ENCODE data around the gene COPZ2.
"Not testable (repeated sequence)": the region's sequence is repeated elsewhere in the genome, so short reads cannot be mapped to it uniquely, and the experiment has no call there.

The COPZ2 gene

DNA sequence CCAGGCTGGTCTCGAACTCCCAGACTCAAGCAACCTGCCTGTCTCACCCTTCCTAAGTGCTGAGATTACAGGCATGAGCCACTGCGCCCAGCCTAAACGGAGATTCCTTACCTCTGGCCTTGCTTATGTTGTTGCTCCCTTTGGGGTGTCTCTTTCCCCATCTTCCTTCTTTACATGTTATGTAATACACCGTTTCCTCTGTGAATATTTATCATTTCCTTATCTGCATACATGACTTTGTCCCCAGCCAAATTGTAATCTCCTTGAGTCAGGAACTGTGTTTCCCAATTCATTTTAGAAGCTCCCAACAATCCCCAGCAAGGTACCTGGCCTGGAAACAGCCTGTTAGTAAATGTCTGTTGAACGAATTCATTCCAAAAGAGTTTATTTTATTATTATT is 15.7 kb downstream of the COPZ2 start:
- H3K9me2 ChIP-seq (replicated peaks; ENCODE audit: insufficient read depth, low read length), result no peaks in the 10 kb centered on the region
- H3K27ac ChIP-seq (ENCODE audit: low read depth, low read length), result no peak overlapping the region
- H3K79me2 ChIP-seq (ENCODE audit: insufficient read depth, low read length), result no peaks in the 10 kb centered on the region
- no peak overlapping the region for H3K9ac ChIP-seq (ENCODE audit: low read length)
- no peaks in the 10 kb centered on the region for H3K27me3 ChIP-seq (ENCODE audit: low read length)
- TF ChIP-seq, protein P1, sequence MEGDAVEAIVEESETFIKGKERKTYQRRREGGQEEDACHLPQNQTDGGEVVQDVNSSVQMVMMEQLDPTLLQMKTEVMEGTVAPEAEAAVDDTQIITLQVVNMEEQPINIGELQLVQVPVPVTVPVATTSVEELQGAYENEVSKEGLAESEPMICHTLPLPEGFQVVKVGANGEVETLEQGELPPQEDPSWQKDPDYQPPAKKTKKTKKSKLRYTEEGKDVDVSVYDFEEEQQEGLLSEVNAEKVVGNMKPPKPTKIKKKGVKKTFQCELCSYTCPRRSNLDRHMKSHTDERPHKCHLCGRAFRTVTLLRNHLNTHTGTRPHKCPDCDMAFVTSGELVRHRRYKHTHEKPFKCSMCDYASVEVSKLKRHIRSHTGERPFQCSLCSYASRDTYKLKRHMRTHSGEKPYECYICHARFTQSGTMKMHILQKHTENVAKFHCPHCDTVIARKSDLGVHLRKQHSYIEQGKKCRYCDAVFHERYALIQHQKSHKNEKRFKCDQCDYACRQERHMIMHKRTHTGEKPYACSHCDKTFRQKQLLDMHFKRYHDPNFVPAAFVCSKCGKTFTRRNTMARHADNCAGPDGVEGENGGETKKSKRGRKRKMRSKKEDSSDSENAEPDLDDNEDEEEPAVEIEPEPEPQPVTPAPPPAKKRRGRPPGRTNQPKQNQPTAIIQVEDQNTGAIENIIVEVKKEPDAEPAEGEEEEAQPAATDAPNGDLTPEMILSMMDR (IDR thresholded peaks at IDR 0.05; ENCODE audit: insufficient read depth, low read length, poor library complexity, severe bottlenecking), result no peak
- H3K36me3 ChIP-seq (ENCODE audit: low read length), result no peaks in the 10 kb centered on the region
- no peak overlapping the region for H3K4me2 ChIP-seq (ENCODE audit: low read depth, low read length, poor library complexity, severe bottlenecking)
- H2AFZ ChIP-seq (ENCODE audit: low read depth, low read length, severe bottlenecking), result no peak overlapping the region
- H3K9me3 ChIP-seq (ENCODE audit: insufficient read depth, low read length), result no peaks in the 10 kb centered on the region
- H4K20me1 ChIP-seq (ENCODE audit: low read depth, low read length), result no peaks in the 10 kb centered on the region
- no peaks in the 10 kb centered on the region for H3F3A ChIP-seq (ENCODE audit: insufficient read depth)
- no peak overlapping the region for H3K4me3 ChIP-seq (ENCODE audit: insufficient read depth, low read length, poor library complexity, severe bottlenecking)

- H3K9me2 ChIP-seq (replicated peaks; ENCODE audit: insufficient read depth, low read length); H3F3A ChIP-seq (ENCODE audit: insufficient read depth); H3K79me2 ChIP-seq (ENCODE audit: insufficient read depth, low read length); H2AFZ ChIP-seq (ENCODE audit: low read depth, low read length, severe bottlenecking); H3K27ac ChIP-seq (ENCODE audit: low read depth, low read length); H3K9me3 ChIP-seq (ENCODE audit: insufficient read depth, low read length); H3K4me3 ChIP-seq (ENCODE audit: insufficient read depth, low read length, poor library complexity, severe bottlenecking); H3K9ac ChIP-seq (ENCODE audit: low read length); H3K27me3 ChIP-seq (ENCODE audit: low read length); H3K36me3 ChIP-seq (ENCODE audit: low read length); H4K20me1 ChIP-seq (ENCODE audit: low read depth, low read length); H3K4me2 ChIP-seq (ENCODE audit: low read depth, low read length, poor library complexity, severe bottlenecking): not testable (repeated sequence)
Observed at GRCh38 chr17:48017817-48018158, 19.8 kb downstream of the COPZ2 start.

DNA sequence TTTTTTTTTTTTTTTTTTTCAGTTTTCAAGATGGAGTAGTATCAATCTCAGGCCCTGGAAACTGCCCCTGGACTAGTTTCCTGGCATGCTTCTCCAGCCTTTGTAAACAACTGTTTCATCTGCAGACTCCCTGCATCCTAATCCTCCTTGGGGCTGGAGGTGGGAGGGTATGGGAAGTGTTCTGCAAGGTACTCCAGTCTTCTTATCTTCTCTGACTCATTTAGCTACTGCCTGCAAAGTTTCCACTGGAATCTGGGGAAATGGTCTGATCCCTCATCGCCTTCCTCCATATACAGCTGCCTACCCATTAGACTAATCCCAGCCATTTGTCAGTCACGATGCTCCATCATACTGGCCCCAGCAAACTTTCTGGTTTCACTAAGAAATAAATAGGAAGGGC is 21.5 kb downstream of the COPZ2 start:
- Histone ChIP-seq H3K27ac (ENCODE audit: low read depth, low read length) (no peak overlapping the region), H2AFZ (ENCODE audit: low read depth, low read length, severe bottlenecking) (no peak overlapping the region), H3K27me3 (ENCODE audit: low read length) (no peaks in the 10 kb centered on the region), H3K9me3 (ENCODE audit: insufficient read depth, low read length) (no peaks in the 10 kb centered on the region), H3K9ac (ENCODE audit: low read length) (no peak overlapping the region), H3K4me2 (ENCODE audit: low read depth, low read length, poor library complexity, severe bottlenecking) (no peak overlapping the region), H3F3A (ENCODE audit: insufficient read depth) (0 out of 2 replicates have a peak, but pooled peaks cover under 1% of the 10 kb centered on the region), H3K79me2 (ENCODE audit: insufficient read depth, low read length) (no peaks in the 10 kb centered on the region), H3K9me2 (replicated peaks; ENCODE audit: insufficient read depth, low read length) (no peaks in the 10 kb centered on the region), H3K4me3 (ENCODE audit: insufficient read depth, low read length, poor library complexity, severe bottlenecking) (no peak overlapping the region), H4K20me1 (ENCODE audit: low read depth, low read length) (no peaks in the 10 kb centered on the region), H3K36me3 (ENCODE audit: low read length) (no peaks in the 10 kb centered on the region)
- no peak for TF ChIP-seq EZH2phosphoT487 (conservative IDR thresholded peaks at IDR 0.05; ENCODE audit: low read length)
- TF ChIP-seq, protein P1 (IDR thresholded peaks at IDR 0.05; ENCODE audit: insufficient read depth, low read length, poor library complexity, severe bottlenecking), result no peak

DNA sequence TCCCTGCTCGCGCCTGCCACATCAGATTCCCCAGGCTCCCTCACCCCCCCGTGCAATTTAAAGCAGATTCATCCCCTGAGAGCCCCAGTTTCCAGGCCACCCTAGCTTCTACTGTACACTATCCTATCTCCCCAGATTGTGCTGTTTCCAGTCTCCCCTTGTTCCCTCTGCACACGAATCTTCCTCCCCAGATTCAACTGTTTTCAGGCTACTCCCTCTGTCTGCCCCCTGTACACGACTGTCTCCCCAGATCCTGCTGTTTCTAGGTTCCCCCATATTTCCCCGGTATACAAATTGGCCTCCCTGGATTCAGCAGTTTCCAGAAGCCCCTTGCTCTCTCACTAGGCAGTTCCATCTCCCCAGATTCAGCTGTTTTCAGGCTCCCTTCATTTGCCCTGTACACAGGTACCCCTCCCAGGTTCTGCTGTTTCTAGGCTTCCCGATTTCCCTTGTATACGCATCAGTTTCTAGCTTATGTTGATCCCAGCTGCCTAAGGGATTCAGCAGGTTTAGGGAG is 22.9 kb downstream of the COPZ2 start:
- Histone ChIP-seq H3F3A (ENCODE audit: insufficient read depth) (0 out of 2 replicates have a peak, but pooled peaks cover 3% of the 10 kb centered on the region), H3K27me3 (ENCODE audit: low read length) (no peaks in the 10 kb centered on the region), H4K20me1 (ENCODE audit: low read depth, low read length) (no peaks in the 10 kb centered on the region), H3K9me2 (replicated peaks; ENCODE audit: insufficient read depth, low read length) (no peaks in the 10 kb centered on the region), H3K4me3 (ENCODE audit: insufficient read depth, low read length, poor library complexity, severe bottlenecking) (no peak overlapping the region), H3K79me2 (ENCODE audit: insufficient read depth, low read length) (no peaks in the 10 kb centered on the region), H2AFZ (ENCODE audit: low read depth, low read length, severe bottlenecking) (no peak overlapping the region), H3K9me3 (ENCODE audit: insufficient read depth, low read length) (no peaks in the 10 kb centered on the region), H3K27ac (ENCODE audit: low read depth, low read length) (no peak overlapping the region), H3K4me2 (ENCODE audit: low read depth, low read length, poor library complexity, severe bottlenecking) (no peak overlapping the region), H3K9ac (ENCODE audit: low read length) (no peak overlapping the region), H3K36me3 (ENCODE audit: low read length) (no peaks in the 10 kb centered on the region)
- no peak for TF ChIP-seq EZH2phosphoT487 (conservative IDR thresholded peaks at IDR 0.05; ENCODE audit: low read length)
- TF ChIP-seq, protein P1 (IDR thresholded peaks at IDR 0.05; ENCODE audit: insufficient read depth, low read length, poor library complexity, severe bottlenecking), result no peak
